Glutamatergic neuron (in vitro differentiated cells): ENCODE measurements around the gene MEF2D. TPM values are rescaled to one million over a fixed set of nuclear protein-coding genes. Genes with fewer than 3 reads are reported as not detected.

ENCODE experiments used
- DNase-seq: peaks from one replicate; pipeline ENCODE4 v3.0.0; 2022
- H3K27ac Mint-ChIP-seq: one replicate; pipeline ENCODE4 v1.8.0; 2020; ENCODE audit warnings: mild to moderate bottlenecking, mixed read lengths, inconsistent platforms; ENCODE audit not compliant: unreplicated experiment
- H3K27me3 Mint-ChIP-seq: one replicate; pipeline ENCODE4 v1.8.0; 2020; ENCODE audit warnings: mild to moderate bottlenecking, moderate library complexity, mixed read lengths, inconsistent platforms; ENCODE audit not compliant: unreplicated experiment
- H3K36me3 Mint-ChIP-seq: one replicate; pipeline ENCODE4 v1.8.0; 2020; ENCODE audit warnings: mild to moderate bottlenecking, mixed read lengths, inconsistent platforms; ENCODE audit not compliant: unreplicated experiment
- H3K4me1 Mint-ChIP-seq: one replicate; pipeline ENCODE4 v1.8.0; 2020; ENCODE audit warnings: mild to moderate bottlenecking, low read depth, mixed read lengths, inconsistent platforms; ENCODE audit not compliant: unreplicated experiment
- H3K4me3 Mint-ChIP-seq: one replicate; pipeline ENCODE4 v1.8.0; 2020; ENCODE audit warnings: mild to moderate bottlenecking, mixed read lengths, inconsistent platforms; ENCODE audit not compliant: unreplicated experiment
- H3K9me3 Mint-ChIP-seq: one replicate; pipeline ENCODE4 v1.8.0; 2020; ENCODE audit warnings: mild to moderate bottlenecking, moderate library complexity, mixed read lengths, inconsistent platforms; ENCODE audit not compliant: unreplicated experiment
- CTCF ChIP-seq: fragments of 200-600 bp; sonication (generic); IDR thresholded peaks from one replicate; pipeline ENCODE4 v1.5.0; 2021; ENCODE audit not compliant: partially characterized antibody, unreplicated experiment
- total RNA-seq: library from RNA; stranded (reverse); fragmentation: NEBNext Ultra II Directional; extraction: Animal tissue kit (Norgen Biotek cat#: 25700); gene quantifications from one replicate; pipeline ENCODE4 v1.2.1, GENCODE V29; 2021; ENCODE audit not compliant: unreplicated experiment

MEF2D gene
- total RNA-seq, 1 donor from 2014 or later, result 50.0 TPM

GRCh38 chr1:156486421-156487344 lies 13.9 kb downstream of the MEF2D start:
- Mint-ChIP-seq H3K27ac (peak overlapping the region; percentile 100), H3K4me3 (peak overlapping the region; percentile 76), H3K36me3 (peaks cover 4% of the 10 kb centered on the region), H3K9me3 (peaks cover 28% of the 10 kb centered on the region), H3K4me1 (peaks cover 54% of the 10 kb centered on the region), H3K27me3 (peaks cover 27% of the 10 kb centered on the region)
- no peak for TF ChIP-seq CTCF
- DNase-seq, result peak; percentile 77

DNA sequence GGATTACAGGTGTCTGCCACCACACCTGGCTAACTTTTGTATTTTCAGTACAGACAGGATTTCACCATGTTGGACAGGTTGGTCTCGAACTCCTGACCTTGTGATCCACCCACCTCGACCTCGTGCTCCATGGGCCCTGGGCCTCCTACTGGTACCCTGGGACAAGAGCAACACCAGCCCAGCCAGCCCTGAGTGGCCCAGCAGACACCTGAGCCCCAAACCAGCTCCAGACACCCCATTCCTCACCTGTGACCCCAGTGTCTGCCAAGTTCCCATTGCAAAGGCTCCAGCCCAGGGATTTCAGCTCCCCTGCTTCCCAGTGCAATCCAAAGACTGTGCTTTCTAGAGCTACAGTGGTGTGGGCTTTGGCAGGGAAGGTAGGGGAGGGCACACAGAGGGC lies 14.6 kb downstream of the MEF2D start:
- no peak overlapping the region for H3K4me3 Mint-ChIP-seq
- H3K9me3 Mint-ChIP-seq, result peaks cover 24% of the 10 kb centered on the region
- peaks cover 47% of the 10 kb centered on the region for H3K4me1 Mint-ChIP-seq
- peak overlapping the region; percentile 22 for H3K27ac Mint-ChIP-seq
- H3K36me3 Mint-ChIP-seq, result peaks cover 5% of the 10 kb centered on the region
- no peak for TF ChIP-seq CTCF
- DNase-seq, result no peak
- H3K27me3 Mint-ChIP-seq, result peaks cover 26% of the 10 kb centered on the region

- Mint-ChIP-seq H3K4me1 (peaks cover 45% of the 10 kb centered on the region), H3K27me3 (peaks cover 22% of the 10 kb centered on the region), H3K4me3 (no peak overlapping the region), H3K9me3 (peaks cover 21% of the 10 kb centered on the region), H3K27ac (peak overlapping the region; percentile 31), H3K36me3 (peaks cover 5% of the 10 kb centered on the region)
- no peak for DNase-seq
- no peak for TF ChIP-seq CTCF
These were observed 16.0 kb downstream of the MEF2D start for GRCh38 chr1:156484480-156485058.

- peaks cover 13% of the 10 kb centered on the region for H3K27me3 Mint-ChIP-seq
- H3K4me1 Mint-ChIP-seq, result peaks cover 38% of the 10 kb centered on the region
- DNase-seq, result no peak
- H3K4me3 Mint-ChIP-seq, result no peak overlapping the region
- peaks cover 5% of the 10 kb centered on the region for H3K36me3 Mint-ChIP-seq
- H3K9me3 Mint-ChIP-seq, result peaks cover 16% of the 10 kb centered on the region
- no peak overlapping the region for H3K27ac Mint-ChIP-seq
- no peak for TF ChIP-seq CTCF
These were observed 17.2 kb downstream of the MEF2D start for GRCh38 chr1:156483397-156483796.

- no peak for DNase-seq
- H3K27me3 Mint-ChIP-seq, result peaks cover 9% of the 10 kb centered on the region
- H3K27ac Mint-ChIP-seq, result no peak overlapping the region
- peaks cover 11% of the 10 kb centered on the region for H3K9me3 Mint-ChIP-seq
- no peak overlapping the region for H3K4me3 Mint-ChIP-seq
- peaks cover 30% of the 10 kb centered on the region for H3K4me1 Mint-ChIP-seq
- no peak for TF ChIP-seq CTCF
- peaks cover 5% of the 10 kb centered on the region for H3K36me3 Mint-ChIP-seq
These were observed 18.3 kb downstream of the MEF2D start for GRCh38 chr1:156482276-156482675.
